ENCODE measurements around the gene MED28. TPM values are rescaled to one million over a fixed set of nuclear protein-coding genes. Genes with fewer than 3 reads are reported as not detected.

The MED28 gene
- total RNA-seq, 2 donors from 2014 or later, result 8.8 to 19.8 TPM

DNA sequence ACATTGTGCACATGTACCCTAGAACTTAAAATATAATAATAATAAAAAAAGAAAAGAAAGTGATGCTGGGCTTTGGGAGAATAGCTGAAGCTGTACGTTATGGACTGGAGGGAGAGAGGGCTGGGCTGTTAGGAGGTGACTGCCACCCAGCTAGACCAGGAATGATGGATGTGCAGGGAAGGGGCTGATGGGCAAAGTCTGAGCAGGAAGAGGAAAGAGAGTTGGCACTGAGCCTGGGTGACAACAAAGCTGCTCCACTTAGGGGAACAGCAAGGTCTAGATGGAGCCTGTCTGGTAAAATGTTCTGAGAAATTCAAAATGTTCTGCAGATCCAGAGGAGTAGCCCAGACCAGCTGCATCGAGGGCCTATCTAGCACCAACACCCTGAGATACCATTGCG lies 32.3 kb downstream of the MED28 start:
- TF ChIP-seq, protein P1, sequence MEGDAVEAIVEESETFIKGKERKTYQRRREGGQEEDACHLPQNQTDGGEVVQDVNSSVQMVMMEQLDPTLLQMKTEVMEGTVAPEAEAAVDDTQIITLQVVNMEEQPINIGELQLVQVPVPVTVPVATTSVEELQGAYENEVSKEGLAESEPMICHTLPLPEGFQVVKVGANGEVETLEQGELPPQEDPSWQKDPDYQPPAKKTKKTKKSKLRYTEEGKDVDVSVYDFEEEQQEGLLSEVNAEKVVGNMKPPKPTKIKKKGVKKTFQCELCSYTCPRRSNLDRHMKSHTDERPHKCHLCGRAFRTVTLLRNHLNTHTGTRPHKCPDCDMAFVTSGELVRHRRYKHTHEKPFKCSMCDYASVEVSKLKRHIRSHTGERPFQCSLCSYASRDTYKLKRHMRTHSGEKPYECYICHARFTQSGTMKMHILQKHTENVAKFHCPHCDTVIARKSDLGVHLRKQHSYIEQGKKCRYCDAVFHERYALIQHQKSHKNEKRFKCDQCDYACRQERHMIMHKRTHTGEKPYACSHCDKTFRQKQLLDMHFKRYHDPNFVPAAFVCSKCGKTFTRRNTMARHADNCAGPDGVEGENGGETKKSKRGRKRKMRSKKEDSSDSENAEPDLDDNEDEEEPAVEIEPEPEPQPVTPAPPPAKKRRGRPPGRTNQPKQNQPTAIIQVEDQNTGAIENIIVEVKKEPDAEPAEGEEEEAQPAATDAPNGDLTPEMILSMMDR (IDR thresholded peaks at IDR 0.05), result no peak
- no peak for TF ChIP-seq POLR2A (IDR thresholded peaks at IDR 0.05)
- peaks cover 0 to 11% (median 0%) of the 10 kb centered on the region in 3 donors for H3K9me3 ChIP-seq
- WGBS, 2 donors, result 51 to 59% methylated on average over 3 of the region's 3 CpGs
- DNase-seq (no peak), ATAC-seq (no peak)
- no peaks in the 10 kb centered on the region for H3K27me3 ChIP-seq
- intact Hi-C loops (cut with DNase I), result no loop called here
- H3K4me3 ChIP-seq, result no peak overlapping the region
- no peak overlapping the region for H3K27ac ChIP-seq
- no peaks in the 10 kb centered on the region for H3K4me1 ChIP-seq
- H3K36me3 ChIP-seq (replicated peaks in 1 of 2; ENCODE audit: insufficient read depth in 1 of 2, low read depth in 2 of 2), result no peaks in the 10 kb centered on the region

DNA sequence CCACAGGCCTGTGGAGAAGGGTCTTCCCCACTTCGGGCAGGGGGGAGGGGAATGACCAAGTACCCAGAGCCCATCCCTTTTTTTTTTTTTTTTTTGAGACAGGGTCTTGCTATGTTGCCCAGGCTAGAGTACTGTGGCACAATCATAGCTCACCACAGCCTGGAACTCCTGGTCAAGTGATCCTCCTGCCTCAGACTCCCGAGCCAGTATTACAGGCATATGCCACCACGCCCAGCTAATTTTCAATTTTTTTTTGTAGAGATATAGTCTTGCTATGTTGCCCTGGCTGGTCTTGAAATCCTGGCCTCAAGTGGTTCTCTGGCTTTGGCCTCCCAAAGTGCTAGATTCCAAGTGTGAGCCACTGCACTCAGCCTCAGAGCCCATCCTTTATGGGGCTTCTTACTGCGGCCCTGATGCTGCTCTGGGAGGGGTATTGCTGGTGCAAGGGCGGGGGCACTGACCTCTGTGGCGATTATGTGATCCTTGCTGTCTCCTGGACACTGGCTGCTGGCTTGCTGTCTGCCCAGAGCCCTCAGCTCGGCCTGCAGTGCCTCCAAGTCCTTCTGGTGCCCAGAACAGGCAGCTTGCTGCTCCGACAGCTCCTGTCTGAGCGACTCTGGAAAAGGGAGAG lies 32.9 kb downstream of the MED28 start:
- intact Hi-C loops (cut with DNase I), result no loop called here
- 75 to 79% methylated on average over 9 of the region's 9 CpGs for WGBS, 2 donors
- Histone ChIP-seq H3K4me1 (no peaks in the 10 kb centered on the region), H3K36me3 (replicated peaks in 1 of 2; ENCODE audit: insufficient read depth in 1 of 2, low read depth in 2 of 2) (no peaks in the 10 kb centered on the region), H3K27me3 (no peaks in the 10 kb centered on the region), H3K9me3 (peaks cover 0 to 9% (median 0%) of the 10 kb centered on the region in 3 donors), H3K27ac (no peak overlapping the region), H3K4me3 (no peak overlapping the region)
- TF ChIP-seq POLR2A (IDR thresholded peaks at IDR 0.05), result no peak
- TF ChIP-seq, protein P1 (IDR thresholded peaks at IDR 0.05), result no peak
- ATAC-seq (no peak), DNase-seq (no peak)

DNA sequence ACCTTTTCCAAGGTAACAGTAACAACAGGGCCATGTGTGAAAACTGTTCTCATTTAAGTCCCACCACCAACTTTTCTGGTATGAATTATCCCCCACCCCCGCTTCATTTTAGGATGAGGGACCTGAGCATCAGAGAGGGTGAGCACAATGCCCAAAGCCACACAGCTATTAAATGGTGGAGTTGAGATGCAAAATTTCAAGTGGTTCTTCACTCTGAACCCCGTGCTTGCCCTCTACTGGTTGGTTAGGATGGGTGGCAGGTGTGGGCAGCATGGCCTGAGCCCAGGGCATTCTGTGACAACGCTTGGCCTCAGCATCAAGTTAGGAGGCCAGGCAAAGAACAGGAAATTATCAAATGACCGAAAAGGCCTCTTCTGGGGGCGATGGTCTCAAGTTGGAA lies 33.5 kb downstream of the MED28 start:
- no peak overlapping the region for H3K4me3 ChIP-seq
- no peak overlapping the region for H3K27ac ChIP-seq
- no peak for ATAC-seq
- intact Hi-C loops (cut with DNase I), result no loop called here
- peaks cover 0 to 2% (median 0%) of the 10 kb centered on the region in 3 donors for H3K9me3 ChIP-seq
- DNase-seq, result no peak
- no peaks in the 10 kb centered on the region for H3K36me3 ChIP-seq (replicated peaks in 1 of 2; ENCODE audit: insufficient read depth in 1 of 2, low read depth in 2 of 2)
- no peaks in the 10 kb centered on the region for H3K4me1 ChIP-seq
- TF ChIP-seq, protein P1 (IDR thresholded peaks at IDR 0.05), result no peak
- no peak for TF ChIP-seq POLR2A (IDR thresholded peaks at IDR 0.05)
- no peaks in the 10 kb centered on the region for H3K27me3 ChIP-seq
- WGBS, 2 donors, result 59 to 71% methylated on average over 5 of the region's 5 CpGs

DNA sequence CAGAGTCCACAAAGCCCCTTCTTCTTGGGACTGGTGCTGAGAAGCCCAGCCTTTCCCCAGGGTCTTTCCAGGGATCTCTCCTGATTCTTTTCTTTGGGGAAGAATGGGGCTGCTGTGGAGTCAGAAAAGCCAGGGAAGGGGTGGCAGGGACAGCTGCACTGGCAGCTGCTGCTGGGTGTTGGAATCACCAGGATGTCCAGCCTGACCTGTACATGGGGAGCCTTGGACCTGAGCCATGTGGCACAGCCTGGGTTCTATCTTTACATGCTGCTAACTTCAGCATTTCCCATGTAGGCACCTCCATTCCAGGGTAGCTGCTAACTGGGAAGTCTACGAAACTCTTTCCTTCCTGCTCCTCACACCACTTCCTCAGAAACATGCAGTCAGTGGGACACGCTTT lies 36.0 kb downstream of the MED28 start:
- H3K27ac ChIP-seq, result no peak overlapping the region

More for the DNA sequence above, 36.0 kb downstream of the MED28 start:
- no peaks in the 10 kb centered on the region for H3K4me1 ChIP-seq
- intact Hi-C loops (cut with DNase I), result no loop called here
- WGBS, 2 donors, result 72 to 81% methylated on average over 2 of the region's 2 CpGs
- no peaks in the 10 kb centered on the region for H3K36me3 ChIP-seq (replicated peaks in 1 of 2; ENCODE audit: insufficient read depth in 1 of 2, low read depth in 2 of 2)
- no peaks in the 10 kb centered on the region for H3K9me3 ChIP-seq
- H3K4me3 ChIP-seq, result no peak overlapping the region
- no peaks in the 10 kb centered on the region for H3K27me3 ChIP-seq
- DNase-seq (no peak), ATAC-seq (no peak)
- TF ChIP-seq, protein P1 (IDR thresholded peaks at IDR 0.05), result no peak
- no peak for TF ChIP-seq POLR2A (IDR thresholded peaks at IDR 0.05)

Data from body of pancreas (tissue), 4 donors.